DMS114 treated with DMSO at 0.1 percent for 48 hours (cell line): ENCODE data around the gene KLHL2.
"Not testable (repeated sequence)": the region's sequence is repeated elsewhere in the genome, so short reads cannot be mapped to it uniquely, and the experiment has no call there.

ENCODE experiments used
- DNase-seq: peaks from one replicate; lab custom pipeline; 2025; ENCODE audit not compliant: unreplicated experiment; lab: John Stamatoyannopoulos, UW

Gene KLHL2

GRCh38 chr4:165326831-165327210 is 119.5 kb downstream of the KLHL2 start:
- no peak for DNase-seq

GRCh38 chr4:165327211-165328100 is 120.1 kb downstream of the KLHL2 start, which contains the start of gene MSMO1:
Gene MSMO1, plus strand, starts transcription at chr4:165327669. Its CDS starts 5,702 bp downstream, at chr4:165333371.
- DNase-seq: peak; percentile 94

GRCh38 chr4:165328101-165328425 is 120.7 kb downstream of the KLHL2 start:
- DNase-seq: no peak

- DNase-seq: no peak
These were observed 121.3 kb downstream of the KLHL2 start for GRCh38 chr4:165328708-165329107.

- no peak for DNase-seq
These were observed 122.7 kb downstream of the KLHL2 start for GRCh38 chr4:165330071-165330470.

GRCh38 chr4:165330666-165331065 is 123.3 kb downstream of the KLHL2 start:
- no peak for DNase-seq

- no peak for DNase-seq
These were observed 124.0 kb downstream of the KLHL2 start for GRCh38 chr4:165331359-165331758.

GRCh38 chr4:165331823-165332222 is 124.5 kb downstream of the KLHL2 start:
- DNase-seq: no peak

GRCh38 chr4:165332502-165332901 is 125.1 kb downstream of the KLHL2 start:
- no peak for DNase-seq

- no peak for DNase-seq
These were observed 127.9 kb downstream of the KLHL2 start for GRCh38 chr4:165335163-165335703.

- no peak for DNase-seq
These were observed 129.4 kb downstream of the KLHL2 start for GRCh38 chr4:165336743-165337142.

- not testable (repeated sequence) for DNase-seq
These were observed 135.0 kb downstream of the KLHL2 start for GRCh38 chr4:165342340-165342739.

GRCh38 chr4:165343353-165344191 is 136.2 kb downstream of the KLHL2 start:
- DNase-seq: no peak

- DNase-seq: peak; percentile 3
These were observed 138.5 kb downstream of the KLHL2 start for GRCh38 chr4:165345666-165346417.

- no peak for DNase-seq
These were observed 140.5 kb downstream of the KLHL2 start for GRCh38 chr4:165347647-165348569.

GRCh38 chr4:165351359-165352130 is 144.2 kb downstream of the KLHL2 start:
- no peak for DNase-seq

- DNase-seq: peak; percentile 51
These were observed 148.5 kb downstream of the KLHL2 start for GRCh38 chr4:165355900-165356300.

GRCh38 chr4:165359506-165359905 is 152.1 kb downstream of the KLHL2 start:
- DNase-seq: no peak

- DNase-seq: no peak
These were observed 152.8 kb downstream of the KLHL2 start for GRCh38 chr4:165360041-165360695.
